GM19238 (cell line): Measurements from ENCODE around the gene MEGF11.
"Not testable (repeated sequence)": the region's sequence is repeated elsewhere in the genome, so short reads cannot be mapped to it uniquely, and the experiment has no call there.

Experiments
- DNase-seq: peaks from one replicate; pipeline ENCODE4 v3.0.0; 2011; ENCODE audit warnings: low spot score; ENCODE audit not compliant: insufficient read length

MEGF11 gene

DNA sequence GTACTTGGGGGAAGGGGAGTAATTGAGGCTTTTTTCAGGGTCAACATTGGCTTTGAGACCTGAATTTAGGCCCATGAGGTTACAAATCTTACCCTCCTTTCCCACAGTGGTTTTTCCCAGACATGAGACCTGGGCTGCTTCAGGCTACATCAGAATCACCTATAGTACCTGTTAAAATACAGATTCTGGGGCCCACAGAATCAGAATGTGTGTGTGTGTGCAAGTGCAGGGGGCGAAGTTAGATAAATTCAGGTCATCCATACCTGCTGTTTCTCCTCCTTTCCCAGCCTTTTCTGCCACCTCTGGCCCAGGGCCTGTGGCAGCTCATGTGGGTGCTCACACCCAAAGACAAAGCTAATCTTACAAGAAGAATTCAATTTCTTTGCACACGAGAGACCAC is 273.7 kb downstream of the MEGF11 start:
- DNase-seq = no peak

DNA sequence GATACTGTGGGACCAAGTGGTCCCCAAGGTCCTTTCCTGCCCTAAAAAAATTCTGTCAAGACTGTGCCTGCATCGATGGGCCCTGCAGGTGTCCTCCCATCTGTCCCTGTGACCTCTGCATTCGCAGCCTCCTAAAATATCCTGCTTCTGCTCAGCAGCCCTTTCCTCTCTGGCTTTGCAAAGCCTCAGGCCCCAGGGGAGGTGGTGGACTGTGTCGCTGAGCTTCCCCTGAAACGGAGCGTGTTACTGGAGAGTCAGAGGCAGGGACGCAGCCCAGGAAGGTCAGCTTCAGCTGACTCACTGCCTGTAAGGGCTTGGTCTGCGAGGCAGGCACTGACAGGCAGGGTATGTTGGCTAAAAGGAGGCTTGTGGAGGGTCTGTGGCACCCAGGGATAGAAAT is 274.2 kb downstream of the MEGF11 start:
- DNase-seq = peak; percentile 45

DNA sequence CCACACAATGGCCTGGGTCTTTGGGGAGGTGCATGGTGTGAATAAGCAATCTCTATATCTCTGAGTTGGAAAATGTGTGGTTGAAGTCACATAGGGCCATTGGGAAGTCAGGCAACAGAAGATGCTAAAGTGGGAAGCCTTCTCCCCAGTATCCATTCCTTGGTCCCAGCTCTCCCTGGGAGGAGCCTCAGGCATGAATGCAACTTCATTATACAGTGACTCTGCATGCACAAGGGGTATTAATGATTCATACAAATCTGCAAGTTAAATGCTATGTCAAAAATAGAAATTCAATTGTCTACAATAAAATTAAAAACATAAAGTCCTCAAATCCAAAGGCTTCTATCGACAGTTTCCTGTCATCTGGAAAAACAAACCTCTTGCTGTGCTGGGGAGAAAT is 275.4 kb downstream of the MEGF11 start:
- no peak for DNase-seq

DNA sequence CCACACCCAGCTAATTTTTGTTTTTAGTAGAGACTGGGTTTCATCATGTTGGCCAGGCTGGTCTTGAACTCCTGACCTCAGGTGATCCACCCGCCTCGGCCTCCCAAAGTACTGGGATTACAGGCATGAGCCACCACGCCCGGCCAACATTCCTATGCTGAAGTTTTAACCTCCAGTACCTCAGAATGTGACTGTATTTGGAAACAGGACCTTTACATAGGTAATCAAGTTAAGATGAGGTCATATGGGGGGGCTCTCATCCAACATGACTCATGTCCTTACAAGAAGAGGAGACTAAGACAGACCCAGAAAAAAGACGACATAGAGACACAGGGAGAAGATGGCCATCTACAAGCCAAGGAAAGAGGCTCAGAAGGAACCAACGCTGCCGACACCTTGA is 277.4 kb downstream of the MEGF11 start:
- not testable (repeated sequence) for DNase-seq

DNA sequence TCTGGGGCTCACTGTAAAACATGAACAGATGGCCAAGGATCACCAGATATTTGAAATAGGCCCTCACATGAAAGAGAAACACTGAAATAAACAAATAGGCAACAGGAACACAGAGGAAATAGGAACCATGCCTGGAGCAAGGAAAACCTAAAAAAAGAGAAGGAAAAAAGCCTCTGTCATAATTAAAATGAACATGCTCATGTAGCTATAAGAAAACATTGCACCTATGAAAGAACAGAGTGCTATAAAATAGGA is 281.9 kb downstream of the MEGF11 start:
- no peak for DNase-seq

DNA sequence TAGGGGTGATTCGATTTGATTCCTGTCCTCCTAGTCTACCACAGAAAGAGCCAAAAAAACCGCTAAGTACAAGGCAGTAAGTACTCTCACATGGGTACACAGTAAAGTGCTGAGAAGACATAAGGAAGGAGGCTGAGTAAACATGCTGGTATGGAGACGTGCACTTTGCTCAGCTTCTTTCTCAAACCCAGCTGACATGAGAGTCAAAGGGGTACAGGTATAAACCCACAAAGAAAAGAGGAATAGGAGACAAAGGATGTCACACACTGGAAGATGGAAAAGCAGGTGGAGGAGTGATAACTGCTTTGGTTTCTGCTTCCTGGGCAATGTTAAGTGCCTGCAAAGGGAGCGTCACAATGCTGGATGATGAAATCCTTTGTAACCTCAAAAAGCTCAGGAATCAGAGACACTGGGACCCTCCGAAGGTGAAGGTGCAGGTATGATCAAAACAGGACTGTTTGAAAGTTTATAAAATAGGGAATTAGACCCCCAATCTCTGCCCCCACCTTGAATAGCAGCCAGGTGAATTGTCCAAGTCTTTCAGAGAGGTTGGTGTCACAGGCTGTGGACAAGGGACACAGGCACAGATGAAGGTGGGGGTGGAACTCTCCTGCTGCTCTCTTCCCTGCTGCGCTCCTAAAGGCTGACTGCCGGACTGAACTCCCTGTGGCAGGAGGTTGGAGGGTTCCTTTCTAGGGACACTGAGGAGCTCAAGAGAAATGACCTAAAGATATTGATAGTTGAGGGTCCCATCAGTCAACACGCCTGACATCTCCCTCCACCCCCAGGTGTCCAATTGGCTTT is 282.4 kb downstream of the MEGF11 start:
- DNase-seq = no peak

DNA sequence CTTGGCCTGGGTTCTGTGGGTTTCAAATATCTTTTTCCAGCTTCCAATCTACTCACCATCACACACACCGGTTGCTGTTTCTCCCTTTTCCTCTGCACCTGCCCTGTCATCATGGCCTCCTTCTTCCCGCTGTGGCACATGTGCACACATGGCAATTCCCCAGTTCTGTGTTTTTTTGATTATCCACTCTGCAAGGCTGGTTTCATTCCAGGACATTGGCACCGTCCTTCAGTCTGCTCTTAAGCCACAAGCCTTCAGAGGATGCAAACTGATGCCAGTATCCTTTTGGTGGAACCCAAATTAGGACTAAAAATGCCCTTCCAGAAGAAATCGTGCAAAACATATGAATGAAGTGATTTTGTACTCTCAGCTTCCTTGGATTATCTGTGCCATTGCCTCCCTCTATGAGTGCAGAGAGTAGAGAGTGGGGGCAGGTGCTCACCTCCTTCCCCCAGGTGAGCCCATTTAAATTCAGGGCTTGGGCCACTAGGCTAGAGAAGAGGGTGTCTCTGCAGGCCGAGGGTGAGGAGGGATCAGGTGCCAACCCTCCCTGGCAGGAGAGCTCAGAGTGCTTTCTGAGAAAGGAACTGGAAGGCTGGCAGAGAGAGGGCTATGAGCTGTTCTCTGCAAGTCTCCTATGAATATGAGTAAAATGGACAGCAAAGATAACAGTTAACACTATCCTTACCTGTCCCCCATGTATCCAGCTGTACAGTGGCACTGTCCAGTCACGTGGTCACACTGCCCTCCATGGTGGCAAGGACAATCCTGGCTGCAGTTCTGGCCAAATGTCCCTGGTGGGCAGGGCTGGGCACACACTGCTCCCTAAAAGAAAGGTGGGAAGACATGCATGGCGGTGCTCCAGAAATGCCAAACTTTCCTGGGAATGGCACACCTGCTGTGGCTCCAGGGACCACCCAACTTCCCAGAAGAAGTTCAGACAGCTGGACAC is 283.4 kb downstream of the MEGF11 start:
- DNase-seq = no peak

DNA sequence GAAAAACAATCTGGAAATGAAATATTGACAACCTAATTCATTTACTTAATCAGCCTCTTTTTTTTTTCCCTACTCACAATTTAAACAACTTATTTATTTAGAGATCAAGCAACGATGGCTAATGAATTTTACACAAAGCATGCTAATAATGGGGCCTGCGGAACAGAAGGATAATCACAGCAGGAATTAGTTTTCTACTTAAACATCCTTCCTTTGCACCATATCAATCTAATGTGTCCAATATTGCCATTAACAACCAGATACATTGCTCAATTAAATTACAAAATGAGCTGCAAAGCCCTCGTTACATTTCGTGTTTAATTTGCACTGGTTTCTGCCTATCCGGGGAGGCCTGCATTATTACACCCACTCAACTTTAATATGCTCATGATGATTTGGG is 285.0 kb downstream of the MEGF11 start:
- no peak for DNase-seq

DNA sequence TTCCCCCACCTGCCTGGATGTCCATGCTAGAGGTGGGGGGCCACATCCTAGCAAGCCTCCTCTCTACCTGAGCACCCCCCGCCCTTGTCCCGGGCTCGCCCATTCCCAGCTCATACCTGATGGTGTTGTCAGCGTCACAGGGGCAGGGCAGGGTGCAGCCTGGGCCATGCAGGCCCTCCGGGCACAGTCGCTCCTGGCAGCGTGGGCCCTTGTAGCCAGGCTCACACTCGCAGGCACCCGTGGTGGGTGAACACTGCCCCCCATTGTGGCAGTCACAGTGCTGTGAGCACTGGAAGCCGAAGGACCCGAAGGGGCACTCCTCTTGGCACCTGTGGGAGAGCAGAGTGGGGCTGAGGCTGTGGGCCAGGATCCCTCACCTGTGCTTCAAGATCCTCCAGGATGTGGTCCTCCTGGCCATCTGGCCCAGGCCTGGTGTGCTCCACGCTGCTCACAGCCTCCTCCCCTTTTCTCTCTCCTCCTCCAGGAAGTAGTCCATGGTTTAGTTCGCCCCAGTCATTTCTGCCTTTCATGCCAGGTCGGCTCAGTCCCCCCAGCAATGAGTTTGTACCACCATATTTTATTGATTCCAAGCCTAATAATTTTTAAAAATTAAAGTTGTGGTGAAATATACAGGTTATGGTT is 288.6 kb downstream of the MEGF11 start:
- DNase-seq = no peak

DNA sequence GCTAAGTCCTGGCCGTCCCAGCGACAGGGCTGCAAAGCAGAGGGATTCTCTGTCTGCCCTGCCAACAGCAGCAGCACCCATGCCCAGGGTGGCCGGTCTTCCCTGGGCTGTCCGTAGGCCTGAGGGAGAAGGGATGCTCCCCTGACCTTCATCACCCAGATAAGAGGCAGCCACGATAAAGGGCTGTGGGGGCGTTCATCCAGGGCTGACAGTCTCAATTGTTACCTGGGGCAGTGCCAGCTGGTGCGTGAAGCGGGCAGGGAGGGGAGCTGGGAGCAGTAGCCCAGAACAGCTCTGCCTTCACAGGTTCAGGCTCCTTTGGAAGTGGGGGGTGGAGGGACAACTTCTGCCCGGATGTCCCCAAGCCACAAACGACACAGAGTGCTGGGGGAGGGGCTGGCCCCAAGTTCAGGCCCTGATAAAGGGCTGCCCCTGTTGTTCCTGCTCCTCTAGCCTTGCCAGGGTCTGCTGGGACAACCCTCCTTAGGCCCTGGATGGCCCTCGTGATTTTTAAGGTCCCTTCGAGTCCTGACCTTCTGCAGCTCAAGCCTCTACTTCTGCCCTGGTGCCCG is 289.6 kb downstream of the MEGF11 start:
- DNase-seq = no peak

DNA sequence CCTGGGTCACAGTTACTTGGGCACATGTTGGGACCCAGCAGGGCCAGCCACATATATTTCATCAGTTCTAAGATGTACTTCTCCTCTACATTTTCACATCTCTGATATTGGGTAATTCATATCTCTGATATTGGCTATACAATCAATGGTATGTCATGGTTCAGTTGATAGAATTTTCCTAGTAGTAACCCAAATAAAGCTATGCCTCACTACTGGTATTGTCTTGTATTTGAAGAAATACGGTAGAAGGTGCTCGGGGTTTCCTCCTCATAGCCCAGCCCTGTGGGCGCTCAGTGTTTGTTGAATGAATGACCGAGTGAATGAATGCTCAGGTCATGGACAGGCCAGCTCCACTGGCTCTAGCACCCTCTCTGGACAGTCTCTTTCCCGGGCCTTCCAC is 290.2 kb downstream of the MEGF11 start:
- DNase-seq = no peak

DNA sequence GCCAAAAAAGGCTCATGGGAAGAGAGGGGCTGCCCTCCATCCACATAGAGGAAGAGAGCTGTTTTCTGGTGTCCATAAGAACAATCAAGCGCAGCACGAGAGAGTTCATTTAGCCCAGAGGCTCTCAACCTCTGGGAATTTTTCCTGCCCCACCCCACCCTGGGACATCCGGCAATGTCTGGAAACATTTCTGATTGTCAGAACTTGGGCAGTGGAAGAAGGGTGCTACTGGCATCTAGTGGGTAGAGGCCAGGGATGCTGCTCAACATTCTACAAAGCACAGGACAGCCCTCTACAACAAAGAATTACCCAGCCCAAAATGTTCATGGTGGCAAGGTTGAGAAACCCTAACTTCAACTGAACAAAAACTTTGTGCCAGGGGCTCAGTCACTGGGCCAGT is 291.4 kb downstream of the MEGF11 start:
- no peak for DNase-seq

DNA sequence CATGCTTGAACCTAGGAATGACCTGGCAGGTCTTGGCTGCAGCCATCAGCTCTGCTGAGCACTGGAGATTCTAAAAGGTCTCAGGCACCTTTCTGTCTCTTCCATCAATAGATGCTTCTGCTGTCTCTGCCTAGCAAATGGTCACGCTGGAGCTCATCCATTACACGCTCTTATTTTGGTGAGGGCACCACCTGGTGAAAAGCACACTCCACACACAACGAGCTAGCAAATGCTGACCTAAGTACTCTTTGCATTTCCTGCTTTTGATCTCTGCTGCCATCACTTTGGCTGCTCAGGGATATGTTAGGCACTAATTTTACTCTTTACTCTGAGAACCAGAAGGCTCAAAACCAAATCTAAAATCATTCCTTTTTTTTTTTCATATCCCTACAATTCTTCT is 293.0 kb downstream of the MEGF11 start:
- DNase-seq = no peak

DNA sequence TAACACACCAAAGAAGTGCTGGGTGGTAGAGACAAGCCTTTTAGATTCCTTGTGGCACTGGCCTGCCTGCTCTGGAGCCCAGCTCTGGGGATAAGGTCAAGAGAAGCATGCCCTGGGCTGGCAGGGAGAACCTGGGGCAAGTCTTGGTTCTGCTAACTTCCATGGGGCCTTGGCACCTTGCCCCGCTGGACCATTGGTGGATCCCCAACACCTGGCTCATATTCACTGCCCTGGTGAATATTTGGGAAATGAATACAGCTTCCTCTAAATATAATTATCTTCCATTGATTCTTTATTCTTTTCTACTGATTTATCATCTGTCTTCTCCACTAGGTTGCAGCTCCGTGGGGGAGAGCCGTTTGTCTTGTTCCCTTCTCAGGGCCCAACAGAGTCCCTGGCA is 294.7 kb downstream of the MEGF11 start:
- no peak for DNase-seq

DNA sequence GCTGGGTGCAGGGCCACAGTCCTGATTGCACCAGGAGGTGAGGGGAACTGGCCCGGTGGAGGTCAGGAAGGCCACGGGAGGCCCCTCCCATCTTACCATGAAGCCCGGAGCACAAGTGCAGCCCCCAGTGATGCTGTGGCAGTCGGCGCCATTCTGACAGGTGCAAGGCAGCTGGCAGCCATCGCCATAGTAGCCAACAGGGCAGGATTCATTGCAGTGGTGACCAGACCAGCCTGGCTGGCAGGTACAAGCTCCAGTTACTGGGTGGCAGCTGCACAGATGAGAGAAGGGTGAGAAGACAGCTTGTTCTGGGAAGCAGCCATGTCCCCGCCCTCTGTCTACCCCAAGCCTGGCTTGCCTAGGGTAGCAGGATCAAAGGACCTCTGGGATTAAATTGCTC is 296.1 kb downstream of the MEGF11 start:
- no peak for DNase-seq

DNA sequence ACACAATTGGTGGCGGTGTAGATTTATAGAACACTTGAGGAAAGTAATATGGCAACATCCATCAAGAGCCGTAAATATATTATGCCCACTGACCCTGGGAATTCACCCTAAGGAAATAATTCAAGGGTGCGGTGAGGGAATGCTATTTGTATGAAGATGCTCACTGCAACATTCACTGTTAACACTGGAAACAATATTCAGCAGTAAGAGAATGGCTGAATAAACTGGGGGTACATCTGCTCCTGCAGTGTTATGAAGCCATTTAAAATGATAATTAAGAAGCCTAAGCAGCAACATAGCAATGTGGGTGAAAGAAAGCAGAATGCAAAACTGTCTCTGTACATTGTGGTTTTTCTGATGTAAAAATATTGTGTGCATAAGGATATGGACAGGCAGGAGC is 296.7 kb downstream of the MEGF11 start:
- DNase-seq = no peak

DNA sequence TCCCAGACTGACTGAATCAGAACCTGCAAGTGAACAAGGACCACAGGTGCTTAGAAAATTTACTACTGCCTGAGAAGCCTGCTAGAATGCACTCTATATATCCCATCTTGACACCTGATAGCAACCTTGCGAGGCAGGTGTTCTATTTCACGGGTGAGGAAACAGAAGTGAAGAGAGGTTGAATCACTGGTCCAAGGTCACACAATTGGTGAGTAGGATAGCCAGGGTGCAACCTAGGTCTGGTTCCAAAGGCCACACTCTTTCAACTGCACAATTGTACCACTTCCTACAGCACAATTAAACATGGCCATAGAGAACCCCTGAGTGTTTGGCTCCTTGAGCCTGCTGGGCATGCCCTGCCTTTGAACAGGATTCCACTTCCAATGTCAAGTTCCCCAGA is 297.2 kb downstream of the MEGF11 start:
- no peak for DNase-seq

DNA sequence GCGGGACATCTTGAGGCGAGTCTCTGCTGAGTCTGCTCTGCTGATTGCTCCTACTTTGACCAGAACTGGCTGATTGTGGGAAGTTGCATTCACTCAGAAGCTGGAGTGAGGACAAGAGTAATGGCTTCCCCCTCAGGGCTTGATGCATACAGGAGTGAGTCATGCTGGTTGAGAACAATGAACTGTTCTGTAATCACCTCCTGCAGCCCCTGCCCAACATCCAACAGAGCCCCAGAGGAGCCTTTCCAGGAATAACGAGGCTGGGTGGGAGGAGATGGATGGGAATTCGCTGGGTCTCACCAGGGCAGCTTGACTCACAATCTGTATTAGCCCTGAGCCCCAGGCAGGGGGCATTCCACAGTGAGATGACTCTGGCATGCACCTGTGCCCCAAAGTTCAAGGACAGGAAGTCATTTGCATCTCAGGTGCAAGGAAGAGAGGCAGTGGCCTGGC is 299.2 kb downstream of the MEGF11 start:
- DNase-seq = no peak

DNA sequence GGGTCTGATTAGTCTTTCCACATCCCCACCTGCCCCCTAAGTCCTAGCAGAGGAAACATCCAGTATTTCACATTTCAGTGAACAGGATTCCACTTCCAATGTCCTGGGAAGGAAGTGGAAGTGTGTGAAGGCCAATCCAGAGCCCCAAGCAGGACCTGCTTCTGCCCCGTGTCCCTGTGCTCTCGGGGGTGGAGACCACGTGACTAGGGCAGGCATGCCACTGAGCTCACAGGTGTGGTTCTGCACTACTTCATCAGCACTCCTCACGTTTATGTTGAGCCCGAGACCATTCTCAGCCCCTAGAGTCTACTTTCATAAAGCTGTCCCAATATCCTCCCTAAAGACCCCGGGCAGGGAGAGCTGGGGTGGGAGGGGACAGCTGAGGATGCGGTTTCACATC is 299.9 kb downstream of the MEGF11 start:
- DNase-seq = no peak

DNA sequence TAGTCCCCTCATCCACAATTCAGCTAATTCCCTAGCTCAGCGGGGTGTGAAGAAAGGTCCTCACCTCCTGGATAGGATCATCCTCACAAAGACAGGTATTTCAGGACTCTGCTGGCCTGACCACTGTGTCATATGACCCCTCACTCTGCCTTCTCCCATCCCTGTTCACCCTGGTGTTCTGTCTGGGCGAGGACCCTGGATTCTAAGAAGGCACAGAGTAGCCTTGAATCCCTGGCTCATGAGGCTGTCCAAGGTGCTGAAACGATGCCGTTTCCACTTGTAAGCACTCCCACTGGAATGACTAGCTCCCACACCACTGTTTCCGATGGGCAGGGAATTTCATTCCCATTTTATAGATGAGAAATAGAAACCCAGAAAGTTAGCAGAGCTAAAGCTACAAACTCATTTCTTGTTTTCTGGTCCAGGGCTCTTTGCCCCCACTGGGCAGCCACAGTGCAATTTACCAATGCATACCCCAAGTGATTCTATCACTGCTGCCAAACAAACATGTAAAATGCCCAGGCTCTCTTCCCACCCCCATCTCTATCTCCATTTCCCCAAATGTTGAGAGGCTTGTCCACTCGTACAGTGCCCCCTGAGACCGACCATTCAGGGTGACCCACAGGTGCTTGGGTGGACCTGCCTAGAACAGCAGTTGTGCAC is 301.0 kb downstream of the MEGF11 start:
- DNase-seq = no peak

DNA sequence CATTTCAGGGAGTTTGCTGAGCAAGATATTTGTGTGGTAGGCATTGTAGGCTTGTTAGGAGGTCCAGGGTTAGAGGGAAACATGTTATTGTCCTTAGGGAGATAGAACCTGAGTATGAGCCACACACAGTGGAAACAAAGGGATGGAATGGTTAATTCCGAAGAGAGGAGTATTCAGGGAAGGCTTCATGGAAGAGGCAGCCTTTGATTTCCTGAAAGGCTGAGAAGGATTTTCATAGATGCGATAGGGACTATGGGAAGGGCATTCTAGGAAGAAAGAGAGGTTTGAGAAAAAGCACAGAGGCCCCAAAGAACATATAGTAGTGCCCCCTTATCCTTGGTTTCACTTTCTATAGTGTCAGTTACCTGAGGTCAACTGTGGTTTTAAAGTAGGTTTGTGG is 302.5 kb downstream of the MEGF11 start:
- DNase-seq = no peak
